Anterior cingulate cortex (tissue), 58 donors: ENCODE data around the gene WNT16.
A peak's percentile ranks its signal among the peaks of the same experiment; 100 is the strongest.
"Not testable (repeated sequence)": the region's sequence is repeated elsewhere in the genome, so short reads cannot be mapped to it uniquely, and the experiment has no call there.

Experiments
- DNase-seq, 58 donors: peaks; one replicate each; lab custom pipeline; 2025; lab: John Stamatoyannopoulos, UW

Gene WNT16

DNA sequence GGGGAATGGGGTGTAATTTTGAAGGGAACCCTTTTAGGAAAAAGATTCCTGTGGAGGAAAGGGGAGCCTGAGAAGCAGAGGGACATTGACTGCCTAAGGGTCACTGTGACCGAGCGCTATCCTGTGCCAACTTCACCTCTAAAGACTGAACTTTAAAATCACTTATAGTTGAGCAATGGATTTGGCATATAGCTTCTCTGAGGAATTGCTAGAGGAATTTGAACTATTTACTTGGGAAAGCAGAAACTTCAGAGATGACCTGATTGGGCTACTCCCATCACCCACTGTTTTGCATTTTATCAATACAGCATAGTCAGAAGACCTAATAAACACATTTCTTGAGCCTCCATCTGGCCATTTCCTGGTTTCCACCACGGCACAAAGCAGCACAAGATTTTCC lies 23.7 kb upstream of the WNT16 start:
- no peak for DNase-seq

DNA sequence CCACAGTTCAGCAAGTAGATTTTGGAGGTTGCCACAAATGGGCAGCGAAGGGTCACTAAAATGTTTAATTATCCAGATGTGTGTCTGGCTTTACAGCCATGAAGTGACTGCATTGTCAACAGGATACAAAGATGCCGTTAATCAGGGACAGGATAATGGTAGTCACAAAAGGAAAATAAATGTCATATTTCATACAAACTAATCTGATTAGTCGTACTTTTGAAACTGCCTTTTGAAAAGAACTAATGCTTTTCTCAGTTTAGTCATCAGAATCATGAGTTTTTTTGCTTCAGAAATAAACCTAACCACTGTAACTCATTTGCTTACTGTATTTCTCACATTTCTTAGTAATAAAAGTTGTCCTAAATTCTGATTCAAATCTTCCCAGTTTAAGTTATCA lies 22.2 kb upstream of the WNT16 start:
- no peak for DNase-seq

DNA sequence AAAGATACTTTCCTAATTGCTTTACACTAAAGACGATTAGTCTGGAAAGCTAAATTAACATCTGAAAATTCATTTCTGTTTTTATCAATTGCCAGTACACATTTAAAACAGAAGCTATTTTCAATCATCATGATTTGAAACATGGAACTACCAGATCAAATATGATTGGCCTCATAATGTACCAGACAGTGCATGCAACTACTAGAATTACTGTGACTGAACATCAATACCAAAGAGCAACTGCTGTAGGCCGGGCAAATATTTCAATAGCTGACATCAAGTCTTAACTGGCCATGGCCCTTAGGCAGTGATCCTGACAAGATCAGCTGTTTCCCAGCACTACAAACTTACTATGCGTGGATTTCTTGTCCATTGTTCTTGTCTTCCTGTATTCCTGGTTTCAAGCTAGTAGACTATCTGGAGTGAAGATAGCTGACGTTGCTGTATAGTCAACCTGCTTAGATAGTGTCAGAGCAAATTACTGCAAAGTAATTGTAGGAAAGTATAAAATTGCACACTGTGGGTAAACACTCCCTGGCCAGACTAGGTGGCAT lies 21.7 kb upstream of the WNT16 start:
- DNase-seq, result no peak

DNA sequence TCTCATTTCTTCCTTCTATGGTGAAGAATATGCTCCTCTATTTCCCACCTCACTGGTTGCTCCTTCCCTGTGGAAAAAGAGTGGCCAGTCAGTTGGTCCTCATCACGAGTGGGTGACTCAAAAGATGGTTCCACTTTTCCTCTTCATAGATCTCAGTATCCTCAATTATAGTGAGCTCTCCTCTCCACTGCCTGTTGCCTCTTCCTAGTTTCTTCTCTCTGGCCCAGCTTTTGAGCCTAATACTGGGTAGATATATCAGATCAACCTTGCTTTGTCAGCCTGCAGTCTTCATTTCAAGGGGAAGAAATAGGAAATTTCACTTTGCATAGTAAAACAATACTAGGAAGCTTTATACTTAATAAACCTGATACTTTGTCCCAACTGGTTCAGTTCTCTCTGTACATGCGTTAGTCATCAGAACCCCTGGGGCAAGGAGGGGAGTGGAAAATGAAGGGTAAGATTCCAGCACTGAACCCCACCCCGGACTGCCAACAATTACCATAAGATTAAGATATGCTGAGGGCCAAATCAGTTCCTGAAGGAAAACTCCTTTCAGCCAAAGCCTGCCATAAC lies 15.5 kb upstream of the WNT16 start:
- DNase-seq, result no peak

DNA sequence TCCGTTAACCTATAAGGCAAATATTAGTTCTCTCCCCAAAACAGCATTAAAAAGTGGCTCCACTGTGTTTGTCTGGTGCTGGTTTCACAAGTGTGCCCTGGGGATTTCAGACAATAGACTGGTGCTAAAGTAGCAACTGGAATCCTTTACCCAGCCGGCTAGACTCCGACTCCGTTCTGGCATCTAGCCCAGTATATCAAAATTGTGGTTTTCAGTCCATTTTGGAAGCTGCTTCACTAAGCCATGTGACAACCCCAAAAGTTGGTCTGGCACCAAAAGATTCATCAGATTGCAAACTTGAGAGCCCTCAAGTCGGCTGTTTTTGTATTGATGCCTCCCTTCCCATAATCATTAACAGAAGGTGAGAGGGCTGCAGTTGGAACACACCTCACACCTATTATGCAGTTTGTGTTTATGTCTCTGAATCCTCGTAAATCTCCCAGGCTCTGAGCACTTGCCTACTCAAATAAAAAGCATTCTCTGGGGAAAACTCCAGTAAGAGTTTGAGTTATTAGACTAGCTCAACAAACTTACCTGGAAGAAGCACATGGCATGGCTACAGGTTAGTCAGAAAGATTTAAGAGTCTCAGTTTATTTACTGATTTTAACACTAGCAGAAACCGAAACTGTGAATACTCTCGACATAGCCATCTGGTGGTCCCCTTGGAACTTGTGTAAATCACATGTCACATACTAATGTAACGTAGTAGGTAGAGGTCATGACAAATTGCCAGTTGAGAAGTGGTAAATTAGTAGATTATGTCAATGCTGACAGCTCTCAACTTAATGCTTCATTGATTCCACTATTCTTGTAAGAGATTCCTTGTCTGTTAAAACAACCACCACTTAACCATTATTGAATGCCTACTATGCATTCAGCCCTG lies 14.8 kb upstream of the WNT16 start:
- no peak for DNase-seq

DNA sequence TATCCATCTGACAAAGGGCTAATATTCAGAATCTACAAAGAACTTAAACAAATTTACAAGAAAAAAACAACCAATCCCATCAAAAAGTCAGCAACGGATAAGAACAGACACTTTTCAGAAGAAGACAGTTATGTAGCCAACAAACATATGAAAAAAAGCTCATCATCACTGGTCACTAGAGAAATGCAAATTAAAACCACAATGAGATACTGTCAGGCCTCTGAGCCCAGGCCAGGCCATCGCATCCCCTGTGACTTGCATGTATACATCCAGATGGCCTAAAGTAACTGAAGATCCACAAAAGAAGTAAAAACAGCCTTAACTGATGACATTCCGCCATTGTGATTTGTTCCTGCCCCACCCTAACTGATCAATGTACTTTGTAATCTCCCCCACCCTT lies 13.6 kb upstream of the WNT16 start:
- not testable (repeated sequence) for DNase-seq

DNA sequence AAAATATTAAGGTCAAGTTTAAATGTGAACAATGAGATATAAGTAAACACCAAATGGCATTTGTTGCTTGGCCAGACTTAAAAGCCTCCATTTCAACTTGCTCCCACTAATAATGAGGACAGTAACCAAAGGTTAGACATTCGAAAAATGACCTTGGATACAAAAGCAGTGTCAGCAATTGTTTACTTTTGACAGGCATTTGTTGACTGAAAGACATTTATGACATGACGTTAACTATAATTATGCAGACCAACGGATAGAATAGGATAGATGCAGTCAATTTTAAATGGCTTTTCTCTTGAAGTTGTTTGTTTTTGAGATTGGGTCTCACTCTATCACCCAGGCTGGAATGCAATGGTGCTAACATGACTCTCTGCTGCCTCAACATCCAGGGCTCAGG lies 6.3 kb upstream of the WNT16 start:
- no peak for DNase-seq

DNA sequence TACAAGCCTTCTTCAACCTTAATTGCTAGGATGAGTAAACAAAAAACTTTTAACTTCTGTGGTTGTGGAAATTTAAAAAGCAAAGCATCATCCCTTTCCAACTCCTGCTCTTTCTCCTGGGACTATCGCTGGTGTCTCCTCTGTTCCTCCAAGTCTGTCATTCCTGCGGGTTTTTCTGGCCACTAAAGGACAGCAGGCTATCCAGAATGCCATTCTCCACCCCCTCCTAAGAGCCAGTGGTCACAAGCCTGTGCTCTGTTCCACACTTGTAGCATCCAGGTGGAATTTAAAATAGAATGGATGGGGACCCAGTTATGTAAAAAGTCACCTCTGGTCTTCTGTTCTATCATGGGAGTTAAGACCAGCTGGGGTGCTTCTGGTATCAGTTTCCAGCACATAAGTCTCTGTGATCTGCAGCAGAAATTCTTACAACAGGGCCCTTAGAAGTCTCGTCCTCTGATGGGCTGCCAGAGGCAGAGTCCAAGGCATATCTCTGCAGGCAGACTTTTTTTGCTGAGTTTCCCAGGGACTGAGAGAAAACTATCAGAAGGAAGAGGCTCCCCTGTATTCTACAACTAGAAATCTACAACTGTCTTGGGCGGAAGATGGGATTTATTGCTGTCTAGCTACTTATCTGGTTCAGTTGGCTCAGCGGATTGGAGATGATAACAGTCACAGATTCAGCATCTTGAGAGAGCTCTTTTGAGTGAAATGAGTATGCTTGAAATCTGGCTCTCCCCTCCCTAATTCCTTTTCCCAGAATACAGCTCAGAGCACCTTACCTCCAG lies 5.1 kb upstream of the WNT16 start:
- DNase-seq, result no peak

DNA sequence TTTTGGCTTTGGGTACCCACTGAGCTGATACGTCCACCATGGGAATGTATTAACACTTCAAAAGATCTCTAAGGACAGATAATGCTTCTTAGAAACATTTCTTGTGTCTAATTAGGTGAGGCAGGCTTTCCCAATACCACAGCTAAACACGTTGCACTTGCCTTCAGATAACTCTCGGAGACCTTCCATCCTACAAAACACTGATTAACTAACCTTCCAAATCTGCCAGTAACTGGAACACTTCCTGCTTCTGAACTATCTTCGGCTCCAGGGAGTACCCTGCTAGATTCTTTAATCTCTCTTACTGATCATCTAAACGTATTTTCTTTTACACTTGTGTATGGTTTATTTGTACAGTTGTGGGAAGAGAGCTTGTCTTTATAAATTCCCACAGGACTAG lies 1.1 kb upstream of the WNT16 start:
- DNase-seq, result no peak

DNA sequence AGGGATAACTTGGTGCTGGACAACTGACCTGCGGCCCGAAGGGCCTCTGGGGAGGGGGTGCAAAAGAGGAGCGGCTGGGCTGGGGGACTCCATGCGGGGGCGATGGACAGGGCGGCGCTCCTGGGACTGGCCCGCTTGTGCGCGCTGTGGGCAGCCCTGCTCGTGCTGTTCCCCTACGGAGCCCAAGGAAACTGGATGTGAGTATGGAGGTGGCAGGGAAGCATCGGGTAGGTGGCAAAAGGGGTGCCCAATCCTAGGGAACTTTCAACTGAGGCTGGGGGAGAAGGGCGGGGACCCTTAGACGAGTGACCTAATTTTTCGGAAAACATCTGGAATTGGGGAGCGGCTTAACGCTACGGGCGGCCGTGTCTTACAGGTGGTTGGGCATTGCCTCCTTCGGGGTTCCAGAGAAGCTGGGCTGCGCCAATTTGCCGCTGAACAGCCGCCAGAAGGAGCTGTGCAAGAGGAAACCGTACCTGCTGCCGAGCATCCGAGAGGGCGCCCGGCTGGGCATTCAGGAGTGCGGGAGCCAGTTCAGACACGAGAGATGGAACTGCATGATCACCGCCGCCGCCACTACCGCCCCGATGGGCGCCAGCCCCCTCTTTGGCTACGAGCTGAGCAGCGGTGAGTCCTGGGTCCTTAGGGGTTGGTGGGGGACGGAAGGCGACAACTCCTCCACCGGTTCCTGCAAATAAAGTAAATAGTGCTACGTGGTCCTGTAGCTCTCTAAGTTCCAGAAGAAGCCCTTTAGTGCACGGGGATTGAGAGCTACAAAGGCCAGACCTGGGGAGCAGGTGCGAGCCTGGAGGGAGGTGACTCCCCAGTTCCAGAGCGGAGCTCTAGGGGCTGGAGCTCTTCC lies 622 bp downstream of the WNT16 start:
- DNase-seq, result peak in 3 of 58 donors; percentile 1 to 14 (median 5)

DNA sequence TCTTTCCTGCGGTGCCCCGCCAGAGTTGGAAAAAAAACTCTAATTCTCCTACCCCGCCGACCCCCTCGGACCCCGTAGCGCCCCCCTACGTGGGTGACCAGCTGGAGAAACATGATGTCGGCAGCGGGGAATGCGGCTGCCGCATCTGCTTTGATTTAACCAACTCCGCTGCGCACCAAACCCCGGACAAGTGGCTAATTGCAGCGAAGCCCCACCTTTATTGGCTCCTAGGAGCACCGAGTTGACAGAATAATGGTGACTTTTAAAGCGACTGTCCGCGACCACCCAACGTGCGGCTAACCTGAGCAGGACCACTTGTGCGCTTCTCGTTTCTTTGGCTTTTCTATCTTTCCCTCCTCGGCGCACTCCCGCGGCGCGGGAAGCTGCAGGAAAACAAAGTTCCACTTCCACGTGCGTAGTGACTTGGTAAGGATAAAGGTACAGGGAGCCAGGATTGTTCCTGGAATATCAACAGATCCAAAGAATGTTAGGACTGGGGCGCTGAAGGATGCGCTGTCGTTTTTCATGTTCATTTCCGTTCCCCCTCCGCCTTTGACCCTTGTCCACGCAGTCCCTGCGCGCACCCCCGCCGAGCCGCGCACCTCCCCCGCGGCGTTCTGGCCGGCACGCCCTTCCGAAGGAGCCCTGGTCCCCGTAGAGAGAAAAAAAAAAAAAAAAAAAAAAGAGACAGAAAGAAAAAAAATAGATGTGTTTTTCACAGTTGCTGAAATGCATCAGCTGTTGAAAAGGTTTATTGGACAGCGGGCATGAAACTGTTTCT lies 1.4 kb downstream of the WNT16 start:
- peak in 1 of 58 donors; percentile 1 for DNase-seq

DNA sequence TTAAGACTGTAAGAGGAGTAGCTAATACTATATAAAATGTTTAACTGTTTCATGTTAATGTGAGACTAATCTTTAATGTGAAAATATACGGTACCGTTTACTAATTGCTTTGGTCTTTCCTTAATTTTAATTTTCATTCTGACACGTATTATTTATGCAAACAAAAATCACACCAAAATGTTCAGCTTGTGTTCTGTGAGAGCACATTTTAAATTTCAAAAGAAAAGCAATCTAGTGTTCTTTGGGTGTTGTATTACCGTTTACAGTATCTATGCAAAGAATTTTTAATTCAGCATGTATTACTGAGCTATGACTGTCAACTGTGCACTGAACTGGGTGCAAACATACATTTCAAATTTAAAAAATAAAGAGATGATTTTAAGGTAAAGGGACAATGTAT lies 2.2 kb downstream of the WNT16 start:
- DNase-seq, result no peak

DNA sequence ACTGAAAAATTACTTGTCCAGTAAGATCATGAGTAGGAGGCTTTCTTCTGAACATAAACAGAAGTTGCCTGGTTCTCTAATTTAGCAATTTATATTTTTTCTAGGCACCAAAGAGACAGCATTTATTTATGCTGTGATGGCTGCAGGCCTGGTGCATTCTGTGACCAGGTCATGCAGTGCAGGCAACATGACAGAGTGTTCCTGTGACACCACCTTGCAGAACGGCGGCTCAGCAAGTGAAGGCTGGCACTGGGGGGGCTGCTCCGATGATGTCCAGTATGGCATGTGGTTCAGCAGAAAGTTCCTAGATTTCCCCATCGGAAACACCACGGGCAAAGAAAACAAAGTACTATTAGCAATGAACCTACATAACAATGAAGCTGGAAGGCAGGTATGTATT lies 2.8 kb downstream of the WNT16 start:
- DNase-seq, result no peak

DNA sequence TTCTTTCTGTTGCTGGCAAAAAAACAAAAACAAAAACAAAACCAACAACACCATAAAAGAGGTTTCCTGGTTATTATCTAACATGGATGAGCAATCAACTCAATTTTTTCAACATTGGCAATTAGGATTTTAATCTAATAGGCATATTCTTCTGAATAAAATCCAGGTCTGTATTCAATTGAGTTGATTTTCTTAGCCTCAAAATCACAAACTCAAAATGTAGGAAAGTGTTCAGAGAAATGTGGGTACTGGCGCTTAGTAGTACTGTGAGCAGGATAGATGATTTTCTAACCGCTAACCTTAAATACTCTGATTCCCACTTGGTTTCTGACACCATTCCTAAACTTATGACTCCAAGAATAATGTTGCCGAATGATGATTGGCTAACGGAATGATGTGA lies 5.6 kb downstream of the WNT16 start:
- DNase-seq, result no peak

DNA sequence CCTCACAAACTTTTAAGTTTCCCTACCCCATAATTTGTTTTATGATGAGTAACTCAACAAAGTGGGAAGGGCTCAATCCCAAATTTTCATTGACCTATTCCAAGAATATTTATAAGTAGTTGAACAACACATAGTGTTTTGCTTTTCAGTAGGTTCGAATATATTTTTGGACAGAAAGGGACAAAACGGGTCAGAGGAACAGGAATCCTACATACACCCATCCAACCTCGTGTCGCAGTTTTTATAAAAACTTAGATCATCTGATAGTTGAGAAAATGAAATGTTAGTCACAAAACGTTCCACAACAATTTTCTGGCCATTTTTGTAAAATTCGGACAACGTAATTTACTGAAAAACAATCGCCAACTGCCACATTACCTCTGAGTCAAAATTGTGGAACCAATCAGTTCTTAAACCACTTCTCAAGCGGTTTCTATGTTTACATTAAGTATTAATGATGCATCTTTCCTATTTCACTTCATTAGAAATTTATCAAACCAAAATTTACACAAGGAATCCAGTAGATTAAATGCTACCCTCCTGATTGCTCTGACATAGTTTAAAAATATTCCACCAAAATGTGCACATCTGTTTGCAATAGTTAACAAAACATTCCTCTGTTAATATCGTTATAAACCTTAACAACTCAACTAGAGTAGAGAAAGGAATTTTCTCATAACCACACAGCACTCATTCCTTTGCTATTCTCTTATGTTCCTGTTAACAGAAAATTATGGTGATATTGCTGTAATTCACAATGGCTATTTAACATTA lies 6.3 kb downstream of the WNT16 start:
- no peak for DNase-seq

DNA sequence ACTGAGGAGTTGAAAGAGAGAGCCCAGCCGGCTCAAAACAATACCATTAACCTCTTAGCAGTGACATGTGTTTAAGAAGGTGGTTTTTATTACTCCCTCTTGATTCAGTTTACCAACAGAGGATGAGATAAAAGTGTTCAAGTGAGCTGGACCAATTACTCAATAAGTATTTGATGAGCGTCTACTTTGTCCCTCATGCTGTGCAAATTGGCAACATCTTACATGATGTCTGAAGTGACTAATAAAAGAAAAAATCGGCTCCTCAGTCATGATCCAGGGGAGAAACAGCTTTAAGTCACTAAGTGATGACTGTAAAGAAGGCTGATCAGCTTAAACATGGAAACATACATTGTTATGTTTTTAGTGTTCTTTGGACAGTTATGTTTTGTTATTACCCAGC lies 7.8 kb downstream of the WNT16 start:
- DNase-seq, result no peak

DNA sequence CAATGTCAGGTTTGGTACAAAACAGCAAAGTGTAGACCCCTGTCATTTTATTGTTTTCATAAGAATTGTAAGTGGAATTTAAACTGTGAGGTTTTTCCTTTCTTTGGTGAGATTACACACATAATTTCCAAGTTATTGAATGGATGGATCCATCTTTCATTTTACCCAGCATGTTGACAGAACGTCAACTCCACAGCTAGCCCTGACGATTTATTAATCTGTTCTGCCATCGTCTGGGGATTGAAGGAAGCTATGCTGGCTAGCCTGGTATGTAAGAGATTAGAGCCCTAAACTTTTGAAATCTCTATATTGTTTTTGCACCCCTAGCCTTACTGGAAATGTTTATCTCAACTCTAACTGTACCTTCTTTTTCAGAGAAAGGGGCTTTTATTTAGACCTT lies 8.6 kb downstream of the WNT16 start:
- no peak for DNase-seq

DNA sequence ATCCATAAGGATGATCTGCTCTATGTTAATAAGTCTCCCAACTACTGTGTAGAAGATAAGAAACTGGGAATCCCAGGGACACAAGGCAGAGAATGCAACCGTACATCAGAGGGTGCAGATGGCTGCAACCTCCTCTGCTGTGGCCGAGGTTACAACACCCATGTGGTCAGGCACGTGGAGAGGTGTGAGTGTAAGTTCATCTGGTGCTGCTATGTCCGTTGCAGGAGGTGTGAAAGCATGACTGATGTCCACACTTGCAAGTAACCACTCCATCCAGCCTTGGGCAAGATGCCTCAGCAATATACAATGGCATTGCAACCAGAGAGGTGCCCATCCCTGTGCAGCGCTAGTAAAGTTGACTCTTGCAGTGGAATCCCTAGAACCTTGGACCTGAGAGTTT lies 10.3 kb downstream of the WNT16 start:
- DNase-seq, result no peak

DNA sequence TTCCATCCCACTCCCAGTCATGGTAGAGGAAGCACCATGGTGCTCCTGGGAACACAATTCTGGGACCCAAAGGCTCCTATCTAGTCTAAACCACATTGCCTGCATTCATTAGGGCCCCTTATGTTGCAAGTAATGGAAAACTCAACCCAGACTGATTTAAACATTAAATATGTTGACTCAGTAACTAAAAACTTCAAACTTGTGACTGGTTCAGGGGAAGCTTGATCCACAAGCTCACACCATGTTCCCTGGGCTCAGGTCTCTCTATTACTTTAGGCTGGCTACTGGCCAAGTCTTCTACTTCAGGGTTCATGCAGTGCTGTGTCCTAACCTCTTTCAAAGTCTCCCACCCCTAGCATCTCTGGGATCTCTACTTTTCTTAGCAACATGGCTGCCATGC lies 13.1 kb downstream of the WNT16 start:
- DNase-seq, result no peak
